Measurements from ENCODE around the gene FGFBP3.

GRCh38 chr10:91908337-91909116 lies 759 bp downstream of the FGFBP3 start:
- TF ChIP-seq CTCF (IDR thresholded peaks at IDR 0.05) (peak in 4 of 5 experiments; percentile 22 to 35 (median 30)), POLR2A (IDR thresholded peaks at IDR 0.05) (no peak), POLR2AphosphoS5 (IDR thresholded peaks at IDR 0.05) (peak in 1 of 3 donors; percentile 35), EP300 (IDR thresholded peaks at IDR 0.05; ENCODE audit: low read depth) (no peak)
